Retinal pigment epithelial cell (primary cell): ENCODE measurements around the gene SVBP.

Experiments used
- DNase-seq: peaks from one replicate; pipeline ENCODE4 v3.0.0-alpha.2; 2010; ENCODE audit warnings: low read depth
- H3K4me3 ChIP-seq: 2 replicates; pipeline ENCODE4 v1.5.1; 2011; ENCODE audit warnings: mild to moderate bottlenecking, low read length, control low read depth, moderate library complexity
- TF ChIP-seq, protein P1 (sequence below): conservative IDR thresholded peaks from 2 replicates; pipeline ENCODE4 v1.5.1; 2011; ENCODE audit warnings: low read depth, low read length, control low read depth, inconsistent platforms

The SVBP gene

DNA sequence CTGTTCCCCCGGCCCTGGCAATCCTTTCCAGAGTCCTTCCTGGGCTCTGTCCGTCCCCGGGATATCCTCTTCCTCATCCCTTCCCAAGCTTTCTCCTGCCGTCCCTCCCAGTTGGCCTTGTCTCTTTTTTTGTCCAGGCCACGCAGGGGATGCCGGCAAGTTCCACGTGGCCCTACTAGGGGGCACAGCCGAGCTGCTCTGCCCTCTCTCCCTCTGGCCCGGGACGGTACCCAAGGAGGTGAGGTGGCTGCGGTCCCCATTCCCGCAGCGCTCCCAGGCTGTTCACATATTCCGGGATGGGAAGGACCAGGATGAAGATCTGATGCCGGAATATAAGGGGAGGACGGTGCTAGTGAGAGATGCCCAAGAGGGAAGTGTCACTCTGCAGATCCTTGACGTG is 13.4 kb upstream of the SVBP start:
- no peak for DNase-seq
- H3K4me3 ChIP-seq = no peak overlapping the region
- TF ChIP-seq, protein P1, sequence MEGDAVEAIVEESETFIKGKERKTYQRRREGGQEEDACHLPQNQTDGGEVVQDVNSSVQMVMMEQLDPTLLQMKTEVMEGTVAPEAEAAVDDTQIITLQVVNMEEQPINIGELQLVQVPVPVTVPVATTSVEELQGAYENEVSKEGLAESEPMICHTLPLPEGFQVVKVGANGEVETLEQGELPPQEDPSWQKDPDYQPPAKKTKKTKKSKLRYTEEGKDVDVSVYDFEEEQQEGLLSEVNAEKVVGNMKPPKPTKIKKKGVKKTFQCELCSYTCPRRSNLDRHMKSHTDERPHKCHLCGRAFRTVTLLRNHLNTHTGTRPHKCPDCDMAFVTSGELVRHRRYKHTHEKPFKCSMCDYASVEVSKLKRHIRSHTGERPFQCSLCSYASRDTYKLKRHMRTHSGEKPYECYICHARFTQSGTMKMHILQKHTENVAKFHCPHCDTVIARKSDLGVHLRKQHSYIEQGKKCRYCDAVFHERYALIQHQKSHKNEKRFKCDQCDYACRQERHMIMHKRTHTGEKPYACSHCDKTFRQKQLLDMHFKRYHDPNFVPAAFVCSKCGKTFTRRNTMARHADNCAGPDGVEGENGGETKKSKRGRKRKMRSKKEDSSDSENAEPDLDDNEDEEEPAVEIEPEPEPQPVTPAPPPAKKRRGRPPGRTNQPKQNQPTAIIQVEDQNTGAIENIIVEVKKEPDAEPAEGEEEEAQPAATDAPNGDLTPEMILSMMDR = no peak

DNA sequence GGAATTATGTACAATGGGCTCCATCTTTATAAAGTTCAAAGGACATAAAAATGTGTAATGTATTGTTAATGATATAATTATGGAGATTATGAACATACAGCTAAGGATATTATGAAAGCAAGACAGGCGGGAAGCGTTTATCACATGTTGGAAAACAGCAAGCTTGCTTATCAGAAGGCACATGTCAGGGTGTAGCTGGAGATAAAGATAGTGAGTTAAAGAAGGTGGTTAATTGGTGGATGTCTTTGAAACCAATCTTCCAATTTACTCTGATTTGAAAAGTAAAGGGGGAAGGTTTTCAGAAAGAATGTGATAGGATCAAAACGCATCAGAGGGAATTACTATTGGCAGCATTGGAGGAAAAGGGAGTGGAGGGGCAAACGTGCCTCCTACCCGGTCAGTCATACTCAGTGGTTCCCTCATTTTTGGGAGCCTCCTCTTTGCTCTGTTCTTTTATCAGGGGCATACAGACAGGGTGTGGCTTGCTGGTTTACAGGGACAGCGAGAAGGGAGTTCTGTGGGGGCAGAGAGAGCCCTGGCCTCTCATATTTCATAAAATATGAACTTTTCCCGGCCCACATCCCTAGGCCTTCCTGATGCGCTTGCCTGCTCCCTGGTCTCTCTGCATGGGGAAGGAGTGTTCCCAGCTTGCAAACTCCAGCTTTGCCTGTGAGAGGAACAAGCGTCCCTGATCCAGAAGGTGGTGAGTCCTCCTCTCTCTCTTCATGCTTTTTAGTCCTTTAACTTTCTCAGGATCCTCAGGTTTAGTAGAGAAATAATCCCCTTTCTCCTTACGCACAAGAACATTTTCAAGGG is 8.0 kb upstream of the SVBP start:
- H3K4me3 ChIP-seq = no peak overlapping the region
- no peak for DNase-seq
- TF ChIP-seq, protein P1 = no peak

DNA sequence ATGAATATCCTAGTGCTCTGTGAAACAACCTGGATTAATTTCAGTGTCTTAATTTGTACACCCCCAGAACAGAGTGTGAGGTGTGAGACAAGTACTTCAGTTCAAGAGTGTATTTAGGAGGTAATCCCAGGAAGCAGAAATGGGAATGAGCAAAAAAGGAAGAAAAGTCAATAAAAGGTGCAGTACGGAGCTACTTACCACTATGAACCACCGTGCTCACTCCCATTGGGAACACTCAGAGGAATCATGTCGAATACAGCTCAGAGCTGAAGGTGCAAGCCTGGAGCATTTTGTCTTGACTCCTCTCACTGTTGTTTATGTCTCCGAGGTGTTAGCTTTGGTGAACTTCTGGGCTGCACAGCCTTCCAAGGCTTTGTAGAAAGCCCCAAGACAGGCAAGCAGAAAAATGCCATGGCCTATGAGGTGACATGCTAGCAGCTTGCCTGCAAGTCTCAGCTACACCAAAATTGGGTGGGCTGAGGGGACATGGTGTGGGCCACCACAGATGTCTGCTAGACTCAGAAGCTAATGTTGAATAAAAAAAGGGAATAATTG is 7.4 kb upstream of the SVBP start:
- TF ChIP-seq, protein P1 = no peak
- DNase-seq = no peak
- no peak overlapping the region for H3K4me3 ChIP-seq

DNA sequence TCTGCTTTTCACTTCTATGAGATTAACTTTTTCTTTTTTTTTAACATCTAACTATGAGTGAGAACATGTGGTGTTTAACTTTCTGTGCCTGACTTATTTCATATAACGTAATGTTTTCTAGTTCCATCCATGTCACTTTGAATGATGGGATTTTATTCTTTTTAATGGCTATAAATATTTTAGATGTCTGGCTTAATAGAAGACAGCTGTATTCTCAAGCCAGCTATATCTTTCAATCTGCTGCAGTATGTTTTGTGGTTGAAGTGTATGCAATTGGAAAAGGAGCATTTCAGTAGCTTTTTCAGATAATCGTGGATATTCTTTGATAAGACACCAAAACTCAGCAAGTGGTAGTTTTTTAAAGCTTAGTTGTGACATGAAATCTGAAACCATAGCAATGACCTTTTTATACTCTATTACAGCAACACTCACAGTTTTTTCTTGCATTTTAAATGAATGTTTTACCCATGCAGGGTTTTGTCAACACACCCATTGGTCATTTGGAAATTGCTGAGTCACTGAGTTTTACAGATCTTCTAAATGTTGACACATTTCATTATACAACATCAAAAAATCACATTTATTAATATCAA is 5.7 kb upstream of the SVBP start:
- TF ChIP-seq, protein P1 = no peak
- DNase-seq = no peak
- no peak overlapping the region for H3K4me3 ChIP-seq

DNA sequence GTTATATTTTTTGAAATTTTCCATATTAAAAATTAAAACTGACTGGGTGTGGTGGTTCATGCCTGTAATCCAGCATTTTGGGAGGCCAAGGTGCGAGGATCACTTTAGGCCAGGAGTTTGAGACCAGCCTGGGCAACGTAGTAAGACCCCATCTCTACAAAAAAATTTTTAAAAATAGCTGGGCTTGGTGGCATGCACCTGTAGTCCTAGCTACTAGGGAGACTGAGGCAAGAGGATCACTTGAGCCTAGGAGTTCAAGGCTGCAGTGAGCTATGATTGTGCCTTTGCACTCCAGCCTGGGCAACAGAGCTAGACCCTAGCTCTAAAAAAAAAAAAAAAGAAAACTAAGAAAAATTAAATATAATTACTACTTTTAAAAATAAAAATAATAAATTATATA is 4.5 kb upstream of the SVBP start:
- TF ChIP-seq, protein P1 = no peak
- no peak overlapping the region for H3K4me3 ChIP-seq
- DNase-seq = no peak

DNA sequence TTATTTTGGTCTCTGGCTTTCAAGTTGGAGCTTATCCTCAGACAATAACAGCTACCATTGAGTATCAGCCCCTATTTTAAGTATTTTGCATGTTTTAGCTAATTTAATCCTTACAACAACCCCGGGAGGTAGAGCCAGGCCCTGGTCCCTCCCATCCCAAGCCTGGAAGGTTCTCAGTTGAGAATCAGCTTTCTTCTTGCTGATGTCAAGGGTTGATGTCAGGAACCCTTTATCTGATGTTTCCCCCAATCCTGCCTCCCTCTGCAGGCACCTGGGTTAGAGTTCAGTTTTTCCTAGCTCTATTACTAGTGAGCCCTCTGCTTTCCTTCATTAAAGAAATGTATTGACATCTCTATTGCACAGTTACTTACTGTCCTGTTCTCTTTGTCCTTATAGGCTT is 3.6 kb upstream of the SVBP start:
- TF ChIP-seq, protein P1 = no peak
- no peak for DNase-seq
- no peak overlapping the region for H3K4me3 ChIP-seq
